ENCODE measurements around the gene TCAIM. TPM values are rescaled to one million over a fixed set of nuclear protein-coding genes. Genes with fewer than 3 reads are reported as not detected.

Gene TCAIM
- total and polyA plus RNA-seq, 9 of the 15 experiments (the other 6 are each of a cell fraction or from before 2014, with no cell fraction given): 19.7 to 53.3 (median 36.9) TPM

- TF ChIP-seq XRCC4 (IDR thresholded peaks at IDR 0.05; ENCODE audit: extremely low read depth, insufficient read depth, insufficient read length) (no peak), FOXO4 (CRISPR knock-in tag; IDR thresholded peaks at IDR 0.05) (0 out of 2 replicates have a peak, but pooled peaks have one; percentile 53), PATZ1 (CRISPR knock-in tag; IDR thresholded peaks at IDR 0.05; ENCODE audit: borderline replicate concordance) (peak; percentile 81; the same call in 1 of the 2 replicates), FUS (optimal IDR thresholded peaks at IDR 0.05; ENCODE audit: low read depth, low read length) (no peak), ZNF239 (CRISPR knock-in tag; IDR thresholded peaks at IDR 0.05) (peak; percentile 43; the same call in 1 of the 2 replicates), RB1 (IDR thresholded peaks at IDR 0.05; ENCODE audit: low read depth) (peak; percentile 64), ZBTB26 (CRISPR knock-in tag; IDR thresholded peaks at IDR 0.05) (peak; percentile 71; the same call in 1 of the 2 replicates), PHF8 (IDR thresholded peaks at IDR 0.05; ENCODE audit: borderline replicate concordance, low read length) (peak; percentile 53), HDAC8 (tag; IDR thresholded peaks at IDR 0.05) (no peak), ASH1L (IDR thresholded peaks at IDR 0.05; ENCODE audit: borderline replicate concordance, low read depth, partially characterized antibody) (no peak), KDM5B (IDR thresholded peaks at IDR 0.05; ENCODE audit: insufficient replicate concordance, low read depth, low read length) (peak; percentile 94), RCOR1 (IDR thresholded peaks at IDR 0.05; ENCODE audit: borderline replicate concordance in 1 of 2, low read depth in 2 of 2, low read length in 2 of 2) (peak; percentile 92 to 98; a peak in 3 of 4 replicates), FOXJ2 (tag; IDR thresholded peaks at IDR 0.05) (peak; percentile 60; the same call in 1 of the 2 replicates), RUNX1 (IDR thresholded peaks at IDR 0.05; ENCODE audit: low read depth) (0 out of 2 replicates have a peak, but pooled peaks have one; percentile 71), HES1 (IDR thresholded peaks at IDR 0.05; ENCODE audit: low read depth) (peak; percentile 79), SNIP1 (IDR thresholded peaks at IDR 0.05; ENCODE audit: low read depth) (no peak), ZNF445 (CRISPR knock-in tag; IDR thresholded peaks at IDR 0.05; ENCODE audit: low read depth) (no peak), MIER1 (IDR thresholded peaks at IDR 0.05; ENCODE audit: low read depth) (peak; percentile 27; the same call in 1 of the 2 replicates), ZFP91 (CRISPR knock-in tag; IDR thresholded peaks at IDR 0.05) (no peak)
Observed at GRCh38 chr3:44439499-44440295, 101.1 kb downstream of the TCAIM start (continued).

Measured in K562 (cell line).